Measurements from ENCODE around the gene PSTPIP1. TPM values are rescaled to one million over a fixed set of nuclear protein-coding genes. Genes with fewer than 3 reads are reported as not detected.

Gene PSTPIP1
- total and polyA plus RNA-seq, 2 of the 8 experiments (the other 6 are each of a cell fraction or from before 2014, with no cell fraction given) = 1.6 to 1.8 TPM

DNA sequence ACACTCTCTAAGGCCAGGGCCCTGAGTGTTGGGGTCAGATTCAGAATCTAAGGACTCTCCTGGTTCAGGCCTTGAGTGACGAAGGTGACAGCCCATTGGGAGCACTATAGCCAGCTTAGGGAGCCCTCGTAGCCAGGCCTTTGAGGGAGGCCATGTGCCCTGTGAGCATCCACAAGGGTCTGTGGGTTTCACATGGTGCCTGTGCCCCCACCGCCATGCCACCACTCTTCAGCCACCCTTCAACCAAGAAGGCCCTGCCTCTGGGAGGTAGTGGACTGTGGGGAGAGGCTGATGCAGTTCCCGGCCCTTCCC is 38.4 kb downstream of the PSTPIP1 start:
- Histone ChIP-seq H2BK15ac (ENCODE audit: low read length) (no peak overlapping the region), H3K56ac (replicated peaks; ENCODE audit: insufficient read length, low read depth, low read length) (no peak overlapping the region), H2BK12ac (ENCODE audit: low read depth, low read length) (no peak overlapping the region), H4K91ac (replicated peaks; ENCODE audit: insufficient read length, low read length) (no peak overlapping the region), H3K79me1 (ENCODE audit: low read depth, low read length) (no peaks in the 10 kb centered on the region), H2BK120ac (replicated peaks; ENCODE audit: low read depth, low read length) (no peak overlapping the region), H3K23me2 (ENCODE audit: low read depth, low read length) (peaks cover 2% of the 10 kb centered on the region; the same call in 1 of the 2 replicates), H2AFZ (ENCODE audit: low read length) (no peak overlapping the region), H3K4me1 (replicated peaks in 1 of 4; ENCODE audit: control insufficient read depth in 3 of 4, insufficient read depth in 4 of 4, low read length in 3 of 4) (peaks cover 0 to 22% (median 15%) of the 10 kb centered on the region in 4 experiments; a peak in 6 of 7 replicates), H3K4ac (replicated peaks; ENCODE audit: insufficient read length, low read depth, low read length) (no peak overlapping the region), H3K27me3 (replicated peaks in 1 of 4; ENCODE audit: control insufficient read depth in 3 of 4, extremely low read depth in 1 of 4, insufficient read depth in 3 of 4, low read length in 3 of 4) (peaks cover 0 to 7% (median 0%) of the 10 kb centered on the region in 4 experiments; a peak in 3 of 7 replicates), H3K36me3 (ENCODE audit: control insufficient read depth in 2 of 4, insufficient read depth in 4 of 4, low read length in 3 of 4) (peaks cover 0 to 6% (median 0%) of the 10 kb centered on the region in 4 experiments; a peak in 3 of 8 replicates), H3K23ac (ENCODE audit: insufficient read length) (no peak overlapping the region), H3K9me3 (ENCODE audit: insufficient read depth in 2 of 2, low read depth in 1 of 2, low read length in 1 of 2) (peaks cover 0 to 7% of the 10 kb centered on the region in 2 experiments; a peak in 1 of 4 replicates), H2AK5ac (ENCODE audit: low read depth, low read length) (no peak overlapping the region), H3K14ac (ENCODE audit: insufficient read length) (no peak overlapping the region), H2BK5ac (ENCODE audit: low read depth, low read length) (no peak overlapping the region), H4K5ac (ENCODE audit: insufficient read length, low read depth, low read length) (no peak overlapping the region), H2BK20ac (ENCODE audit: low read length) (no peak overlapping the region), H3K4me2 (ENCODE audit: insufficient read depth in 1 of 2, low read depth in 2 of 2, low read length in 2 of 2) (no peak overlapping the region), H4K20me1 (replicated peaks in 1 of 2; ENCODE audit: control insufficient read depth in 1 of 2, insufficient read depth in 2 of 2, low read length in 2 of 2) (no peaks in the 10 kb centered on the region), H3K18ac (ENCODE audit: extremely low read depth, low read length) (no peak overlapping the region), H3K9ac (replicated peaks in 1 of 4; ENCODE audit: extremely low read depth in 1 of 4, low read depth in 3 of 4, low read length in 3 of 4) (no peak overlapping the region), H3K27ac (ENCODE audit: low read depth, low read length) (no peak overlapping the region; the same call in 1 of the 2 replicates), H3K4me3 (ENCODE audit: extremely low read depth in 1 of 4, insufficient read depth in 2 of 4, low read depth in 3 of 4, low read length in 4 of 4) (no peak overlapping the region), H3K79me2 (ENCODE audit: control insufficient read depth in 1 of 2, insufficient read depth in 2 of 2, low read length in 2 of 2) (no peaks in the 10 kb centered on the region), H4K8ac (ENCODE audit: extremely low read depth, insufficient read depth, low read length) (peak overlapping the region; percentile 35; the same call in 1 of the 2 replicates)
- POLR2A ChIA-PET (ENCODE audit: partially characterized antibody) = interaction anchor here (1.2 kb wide), 1 partner anchor 40 kb away, joined by 3 read pairs; no protein-coding TSS in a partner anchor
- CTCF ChIA-PET (ENCODE audit: partially characterized antibody) = interaction anchor here (0.8 to 5.4 kb wide), 7 partner anchors 9 to 154 kb away, joined by 3 to 77 read pairs (median 4); no protein-coding TSS in a partner anchor
- peak in 1 of 2 experiments; percentile 43 for DNase-seq (ENCODE audit: low read depth in 1 of 2, low spot score in 2 of 2)
- no peak for TF ChIP-seq CHD2 (IDR thresholded peaks at IDR 0.05; ENCODE audit: low read length)
- no peak for TF ChIP-seq SIN3A (conservative IDR thresholded peaks at IDR 0.05 in 1 of 2, IDR thresholded peaks at IDR 0.05 in 1 of 2; ENCODE audit: low read depth in 1 of 2, low read length in 2 of 2)
- TF ChIP-seq, protein P1, sequence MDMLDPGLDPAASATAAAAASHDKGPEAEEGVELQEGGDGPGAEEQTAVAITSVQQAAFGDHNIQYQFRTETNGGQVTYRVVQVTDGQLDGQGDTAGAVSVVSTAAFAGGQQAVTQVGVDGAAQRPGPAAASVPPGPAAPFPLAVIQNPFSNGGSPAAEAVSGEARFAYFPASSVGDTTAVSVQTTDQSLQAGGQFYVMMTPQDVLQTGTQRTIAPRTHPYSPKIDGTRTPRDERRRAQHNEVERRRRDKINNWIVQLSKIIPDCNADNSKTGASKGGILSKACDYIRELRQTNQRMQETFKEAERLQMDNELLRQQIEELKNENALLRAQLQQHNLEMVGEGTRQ (IDR thresholded peaks at IDR 0.05; ENCODE audit: low read length) = no peak
- TF ChIP-seq, protein P2, sequence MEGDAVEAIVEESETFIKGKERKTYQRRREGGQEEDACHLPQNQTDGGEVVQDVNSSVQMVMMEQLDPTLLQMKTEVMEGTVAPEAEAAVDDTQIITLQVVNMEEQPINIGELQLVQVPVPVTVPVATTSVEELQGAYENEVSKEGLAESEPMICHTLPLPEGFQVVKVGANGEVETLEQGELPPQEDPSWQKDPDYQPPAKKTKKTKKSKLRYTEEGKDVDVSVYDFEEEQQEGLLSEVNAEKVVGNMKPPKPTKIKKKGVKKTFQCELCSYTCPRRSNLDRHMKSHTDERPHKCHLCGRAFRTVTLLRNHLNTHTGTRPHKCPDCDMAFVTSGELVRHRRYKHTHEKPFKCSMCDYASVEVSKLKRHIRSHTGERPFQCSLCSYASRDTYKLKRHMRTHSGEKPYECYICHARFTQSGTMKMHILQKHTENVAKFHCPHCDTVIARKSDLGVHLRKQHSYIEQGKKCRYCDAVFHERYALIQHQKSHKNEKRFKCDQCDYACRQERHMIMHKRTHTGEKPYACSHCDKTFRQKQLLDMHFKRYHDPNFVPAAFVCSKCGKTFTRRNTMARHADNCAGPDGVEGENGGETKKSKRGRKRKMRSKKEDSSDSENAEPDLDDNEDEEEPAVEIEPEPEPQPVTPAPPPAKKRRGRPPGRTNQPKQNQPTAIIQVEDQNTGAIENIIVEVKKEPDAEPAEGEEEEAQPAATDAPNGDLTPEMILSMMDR (IDR thresholded peaks at IDR 0.05; ENCODE audit: control extremely low read depth in 1 of 3, insufficient read depth in 1 of 3, low read depth in 1 of 3, low read length in 3 of 3) = no peak
- TF ChIP-seq SAP30 (IDR thresholded peaks at IDR 0.05; ENCODE audit: insufficient read depth, insufficient replicate concordance, low read length) = no peak
- no peak for TF ChIP-seq ZNF274 (IDR thresholded peaks at IDR 0.05; ENCODE audit: borderline replicate concordance, extremely low read depth, low read length)
- TF ChIP-seq POU5F1 (IDR thresholded peaks at IDR 0.05; ENCODE audit: low read depth, low read length) = no peak
- FAIRE-seq = no peak
- 86% methylated on average over 4 of the region's 4 CpGs; no CpG with 5 or more reads in 1 of the 2 experiments for WGBS, 2 experiments (ENCODE audit: extremely low coverage in 1 of 2, insufficient coverage in 1 of 2, insufficient read length in 1 of 2, insufficient replicate concordance in 2 of 2, low coverage in 1 of 2, low lambda C conversion rate in 2 of 2, missing lambda C conversion rate in 1 of 2)
